Vagina (tissue), 2 donors: ENCODE measurements around the gene KCNH1.

Experiments
- POLR2A ChIP-seq, 2 donors: fragments of 450-650 bp; IDR thresholded peaks; one replicate each; pipeline ENCODE4 v1.6.1; 2017; ENCODE audit warnings: antibody characterized with exemption in 2 of 2, mild to moderate bottlenecking in 2 of 2, moderate library complexity in 2 of 2
- TF ChIP-seq, protein P1 (sequence below), 3 experiments: fragments of 450-650 bp in 2 of 3; fragments of 200-600 bp in 1 of 3; sonication (generic) in 1 of 3; IDR thresholded peaks; one replicate each; pipeline ENCODE4 v1.5.1; 2017 to 2019; ENCODE audit warnings: antibody characterized with exemption in 3 of 3, mild to moderate bottlenecking in 2 of 3, moderate library complexity in 2 of 3

DNA sequence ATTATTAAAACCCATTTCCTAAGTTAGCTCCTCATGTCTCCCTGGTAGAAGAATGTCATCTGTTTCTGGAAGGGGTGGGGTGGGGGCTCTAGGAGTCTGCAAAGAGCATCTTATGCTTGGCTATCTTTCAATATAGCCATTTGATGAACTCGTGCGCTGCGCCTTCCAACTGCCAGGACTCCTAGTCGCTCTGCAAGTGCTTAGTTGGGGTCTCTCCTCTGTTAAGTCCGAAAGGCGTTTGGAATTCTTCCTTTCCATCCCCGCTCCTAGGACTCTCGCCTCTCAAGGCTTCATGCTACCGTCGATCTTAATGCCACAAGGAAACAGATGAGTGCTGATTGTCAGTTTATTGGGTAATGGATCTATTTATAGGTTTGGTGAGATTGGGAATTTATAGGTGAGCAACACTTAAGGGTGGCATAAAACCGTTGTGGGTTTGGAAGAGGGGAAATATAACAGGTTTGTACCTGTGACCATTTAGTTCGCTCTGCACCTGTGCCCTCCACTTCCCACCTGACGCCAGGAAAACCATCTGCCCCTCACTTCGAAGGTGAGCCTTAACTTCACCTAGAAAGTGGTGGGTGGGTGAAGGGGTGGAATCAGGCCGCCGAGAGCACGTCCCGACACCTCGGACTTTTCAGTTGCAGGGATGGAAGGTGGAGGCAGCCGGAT lies 1.1 kb downstream of the KCNH1 start:
- TF ChIP-seq POLR2A (IDR thresholded peaks at IDR 0.05), result no peak
- TF ChIP-seq, protein P1, sequence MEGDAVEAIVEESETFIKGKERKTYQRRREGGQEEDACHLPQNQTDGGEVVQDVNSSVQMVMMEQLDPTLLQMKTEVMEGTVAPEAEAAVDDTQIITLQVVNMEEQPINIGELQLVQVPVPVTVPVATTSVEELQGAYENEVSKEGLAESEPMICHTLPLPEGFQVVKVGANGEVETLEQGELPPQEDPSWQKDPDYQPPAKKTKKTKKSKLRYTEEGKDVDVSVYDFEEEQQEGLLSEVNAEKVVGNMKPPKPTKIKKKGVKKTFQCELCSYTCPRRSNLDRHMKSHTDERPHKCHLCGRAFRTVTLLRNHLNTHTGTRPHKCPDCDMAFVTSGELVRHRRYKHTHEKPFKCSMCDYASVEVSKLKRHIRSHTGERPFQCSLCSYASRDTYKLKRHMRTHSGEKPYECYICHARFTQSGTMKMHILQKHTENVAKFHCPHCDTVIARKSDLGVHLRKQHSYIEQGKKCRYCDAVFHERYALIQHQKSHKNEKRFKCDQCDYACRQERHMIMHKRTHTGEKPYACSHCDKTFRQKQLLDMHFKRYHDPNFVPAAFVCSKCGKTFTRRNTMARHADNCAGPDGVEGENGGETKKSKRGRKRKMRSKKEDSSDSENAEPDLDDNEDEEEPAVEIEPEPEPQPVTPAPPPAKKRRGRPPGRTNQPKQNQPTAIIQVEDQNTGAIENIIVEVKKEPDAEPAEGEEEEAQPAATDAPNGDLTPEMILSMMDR (IDR thresholded peaks at IDR 0.05), result no peak
